HepG2 (cell line): ENCODE results near the gene RBCK1. TPM values are rescaled to one million over a fixed set of nuclear protein-coding genes. Genes with fewer than 3 reads are reported as not detected.
A peak's percentile ranks its signal among the peaks of the same experiment; 100 is the strongest.

Experiments
- ARHGAP35 ChIP-seq: sonication (generic); formaldehyde crosslinking; IDR thresholded peaks from 2 replicates; pipeline ENCODE4 v1.9.0; 2022; ENCODE audit warnings: mild to moderate bottlenecking, inconsistent platforms, moderate library complexity, missing genetic modification reagents, borderline replicate concordance
- CHCHD3 ChIP-seq: sonication (generic); formaldehyde crosslinking; IDR thresholded peaks from 2 replicates; pipeline ENCODE4 v1.8.0; 2022; ENCODE audit warnings: mild to moderate bottlenecking, missing genetic modification reagents, moderate library complexity
- CSRNP1 ChIP-seq: sonication (generic); formaldehyde crosslinking; IDR thresholded peaks from 2 replicates; pipeline ENCODE4 v1.8.1; 2023; ENCODE audit warnings: mild to moderate bottlenecking, missing genetic modification reagents
- JARID2 ChIP-seq: sonication (generic); formaldehyde crosslinking; IDR thresholded peaks from 2 replicates; pipeline ENCODE4 v1.8.1; 2023; ENCODE audit warnings: missing genetic modification reagents, inconsistent platforms; ENCODE audit not compliant: insufficient replicate concordance
- KIAA2018 ChIP-seq: sonication (generic); formaldehyde crosslinking; IDR thresholded peaks from 2 replicates; pipeline ENCODE4 v1.5.0; 2020; ENCODE audit warnings: mild to moderate bottlenecking, missing genetic modification reagents, borderline replicate concordance
- NRL ChIP-seq: sonication (generic); formaldehyde crosslinking; IDR thresholded peaks from 2 replicates; pipeline ENCODE4 v1.5.0; 2020; ENCODE audit warnings: missing genetic modification reagents, mild to moderate bottlenecking, moderate library complexity, borderline replicate concordance
- POLR2AphosphoS5 ChIP-seq: IDR thresholded peaks from 2 replicates; pipeline ENCODE4 v1.6.1; 2012; ENCODE audit warnings: low read depth, low read length
- RBAK ChIP-seq: sonication (generic); formaldehyde crosslinking; IDR thresholded peaks from 2 replicates; pipeline ENCODE4 v1.5.1; 2020; ENCODE audit warnings: mild to moderate bottlenecking, missing genetic modification reagents
- SYNCRIP ChIP-seq: fragments of 200-400 bp; formaldehyde crosslinking; IDR thresholded peaks from 2 replicates; pipeline ENCODE4 v1.6.1; 2018; ENCODE audit warnings: mild to moderate bottlenecking, low read depth, low read length; ENCODE audit not compliant: insufficient read depth
- TAF15 ChIP-seq: fragments of 200-400 bp; formaldehyde crosslinking; IDR thresholded peaks from one replicate; pipeline ENCODE4 v1.6.1; 2018; ENCODE audit warnings: mild to moderate bottlenecking, low read depth, low read length; ENCODE audit not compliant: poor library complexity, severe bottlenecking
- ZBTB38 ChIP-seq: sonication (generic); formaldehyde crosslinking; IDR thresholded peaks from 2 replicates; pipeline ENCODE4 v1.5.1; 2020; ENCODE audit warnings: mild to moderate bottlenecking, missing genetic modification reagents
- ZFAT ChIP-seq: sonication (generic); formaldehyde crosslinking; conservative IDR thresholded peaks from 2 replicates; pipeline ENCODE4 v1.8.1; 2023; ENCODE audit warnings: missing genetic modification reagents, inconsistent platforms
- ZNF282 ChIP-seq: fragments of 450-650 bp; IDR thresholded peaks from 2 replicates; pipeline ENCODE4 v1.6.1; 2018; ENCODE audit not compliant: partially characterized antibody
- ZNF550 ChIP-seq: sonication (generic); formaldehyde crosslinking; IDR thresholded peaks from 2 replicates; pipeline ENCODE4 v1.4.0; 2020; ENCODE audit warnings: mild to moderate bottlenecking, missing genetic modification reagents, borderline replicate concordance
- ZNF580 ChIP-seq: IDR thresholded peaks from 2 replicates; pipeline ENCODE4 v1.6.1; 2016; ENCODE audit warnings: low read depth, borderline replicate concordance
- ZNF83 ChIP-seq: sonication (generic); formaldehyde crosslinking; IDR thresholded peaks from 2 replicates; pipeline ENCODE4 v1.4.0; 2020; ENCODE audit warnings: missing genetic modification reagents, mild to moderate bottlenecking, borderline replicate concordance
- polyA plus RNA-seq, 8 experiments: library from polyadenylated mRNA; depleted of rRNA in 3 of 8; stranded (reverse) in 7 of 8; unstranded in 1 of 8; fragments of >200 nt; fragmentation: Illumina TruSeq in 4 of 8; extraction: Trizol in 4 of 8; gene quantifications; 2 replicates each; pipeline versions ENCODE4 v1.2.1 to v1.2.3, GENCODE V29; 2011 to 2016; ENCODE audit warnings: low read depth in 4 of 8, missing spikeins in 1 of 8, mixed read lengths in 1 of 8; ENCODE audit not compliant: insufficient read depth in 1 of 8
- total RNA-seq, 5 experiments: library from RNA; depleted of rRNA; stranded (reverse); fragments of >200 nt; fragmentation: Illumina TruSeq; extraction: Trizol; gene quantifications; 2 replicates each; pipeline ENCODE4 v1.2.3, GENCODE V29; 2016; ENCODE audit warnings: low read depth in 1 of 5

Gene RBCK1
- total and polyA plus RNA-seq, 2 of the 13 experiments (the other 11 are each of a cell fraction or from before 2014, with no cell fraction given): 149 to 215 TPM

- peak; percentile 98 for TF ChIP-seq ZBTB38 (CRISPR knock-in tag)
- TF ChIP-seq JARID2 (CRISPR knock-in tag): peak; percentile 91
- TF ChIP-seq KIAA2018 (CRISPR knock-in tag): no peak
- TF ChIP-seq RBAK (CRISPR knock-in tag): no peak
- TF ChIP-seq ZNF580 (CRISPR knock-in tag): peak; percentile 86
- peak; percentile 83 for TF ChIP-seq ARHGAP35 (CRISPR knock-in tag)
- TF ChIP-seq ZFAT (CRISPR knock-in tag): no peak
- no peak for TF ChIP-seq CHCHD3 (CRISPR knock-in tag)
- no peak for TF ChIP-seq CSRNP1 (CRISPR knock-in tag)
- TF ChIP-seq SYNCRIP: no peak
- TF ChIP-seq ZNF282: no peak
- TF ChIP-seq POLR2AphosphoS5: 0 out of 2 replicates have a peak, but pooled peaks have one; percentile 9
- TF ChIP-seq ZNF83 (CRISPR knock-in tag): peak; percentile 78; the same call in 1 of the 2 replicates
- TF ChIP-seq ZNF550 (CRISPR knock-in tag): 0 out of 2 replicates have a peak, but pooled peaks have one; percentile 82
- TF ChIP-seq NRL (CRISPR knock-in tag): peak; percentile 82; the same call in 1 of the 2 replicates
- peak; percentile 74 for TF ChIP-seq TAF15
These were observed 23.2 kb downstream of the RBCK1 start (continued) for GRCh38 chr20:431012-431904.
